Kidney epithelial cell (primary cell): ENCODE data around the gene MCAT. TPM values are rescaled to one million over a fixed set of nuclear protein-coding genes. Genes with fewer than 3 reads are reported as not detected.
A peak's percentile ranks its signal among the peaks of the same experiment; 100 is the strongest.
"Not testable (repeated sequence)": the region's sequence is repeated elsewhere in the genome, so short reads cannot be mapped to it uniquely, and the experiment has no call there.

Experiments used
- DNase-seq: peaks from one replicate; pipeline ENCODE4 v3.0.0-alpha.2; 2010; ENCODE audit warnings: low read depth
- H3K27me3 ChIP-seq: 2 replicates; pipeline ENCODE4 v1.6.0; 2011; ENCODE audit warnings: low read length; ENCODE audit not compliant: control insufficient read depth, insufficient read depth
- H3K36me3 ChIP-seq: 2 replicates; pipeline ENCODE4 v1.5.1; 2011; ENCODE audit warnings: low read length; ENCODE audit not compliant: control insufficient read depth, insufficient read depth
- H3K4me3 ChIP-seq: 2 replicates; pipeline ENCODE4 v1.5.1; 2011; ENCODE audit warnings: low read depth, mild to moderate bottlenecking, control low read depth, low read length
- total RNA-seq: library from RNA; depleted of rRNA; stranded (reverse); fragments of >200 nt; gene quantifications from 2 replicates; pipeline ENCODE4 v1.2.3, GENCODE V29; 2015
- TF ChIP-seq, protein P1 (sequence below): IDR thresholded peaks from 2 replicates; pipeline ENCODE4 v1.5.1; 2011; ENCODE audit warnings: mild to moderate bottlenecking, moderate library complexity, low read length, control low read depth, inconsistent platforms; ENCODE audit not compliant: insufficient read depth, poor library complexity, severe bottlenecking

Gene MCAT
- total RNA-seq, 1 donor from 2014 or later: 32.8 TPM

DNA sequence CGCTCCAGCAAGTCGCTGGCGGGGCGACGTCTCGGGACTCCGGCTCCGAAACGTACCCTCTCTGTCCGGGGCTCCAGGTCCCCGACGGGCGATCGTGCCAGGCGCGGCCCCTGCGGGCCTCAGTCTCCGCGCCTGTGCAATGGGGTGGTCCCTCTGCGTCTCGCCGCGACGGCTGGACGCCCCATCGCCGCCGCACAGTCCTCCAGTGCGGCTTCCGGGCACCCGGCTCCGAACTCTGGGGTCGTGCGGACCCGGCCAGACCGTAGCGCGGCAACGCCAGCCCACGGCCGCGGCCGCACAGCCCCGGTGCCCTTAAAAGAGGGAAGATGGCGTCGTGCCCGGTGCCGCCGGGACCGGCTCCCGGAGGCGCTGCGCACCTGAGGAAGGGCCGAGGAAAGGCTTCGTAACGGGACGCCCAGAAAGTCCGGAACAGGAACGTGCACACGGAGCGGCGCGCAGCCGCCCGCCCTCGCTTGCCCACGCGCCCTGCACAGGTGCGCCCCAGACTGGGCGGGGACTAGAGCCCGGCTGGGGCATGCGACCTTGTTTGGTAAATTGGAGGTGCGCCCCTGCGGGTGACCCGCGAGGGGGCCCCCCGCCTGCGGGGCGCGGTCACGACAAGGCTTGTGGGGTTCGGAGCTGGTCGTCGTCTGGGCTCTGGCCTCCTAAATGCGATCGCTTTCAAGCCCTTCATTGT lies 32.1 kb downstream of the MCAT start:
- DNase-seq: no peak
- TF ChIP-seq, protein P1, sequence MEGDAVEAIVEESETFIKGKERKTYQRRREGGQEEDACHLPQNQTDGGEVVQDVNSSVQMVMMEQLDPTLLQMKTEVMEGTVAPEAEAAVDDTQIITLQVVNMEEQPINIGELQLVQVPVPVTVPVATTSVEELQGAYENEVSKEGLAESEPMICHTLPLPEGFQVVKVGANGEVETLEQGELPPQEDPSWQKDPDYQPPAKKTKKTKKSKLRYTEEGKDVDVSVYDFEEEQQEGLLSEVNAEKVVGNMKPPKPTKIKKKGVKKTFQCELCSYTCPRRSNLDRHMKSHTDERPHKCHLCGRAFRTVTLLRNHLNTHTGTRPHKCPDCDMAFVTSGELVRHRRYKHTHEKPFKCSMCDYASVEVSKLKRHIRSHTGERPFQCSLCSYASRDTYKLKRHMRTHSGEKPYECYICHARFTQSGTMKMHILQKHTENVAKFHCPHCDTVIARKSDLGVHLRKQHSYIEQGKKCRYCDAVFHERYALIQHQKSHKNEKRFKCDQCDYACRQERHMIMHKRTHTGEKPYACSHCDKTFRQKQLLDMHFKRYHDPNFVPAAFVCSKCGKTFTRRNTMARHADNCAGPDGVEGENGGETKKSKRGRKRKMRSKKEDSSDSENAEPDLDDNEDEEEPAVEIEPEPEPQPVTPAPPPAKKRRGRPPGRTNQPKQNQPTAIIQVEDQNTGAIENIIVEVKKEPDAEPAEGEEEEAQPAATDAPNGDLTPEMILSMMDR: no peak
- Histone ChIP-seq H3K36me3 (no peaks in the 10 kb centered on the region), H3K27me3 (peaks cover 23% of the 10 kb centered on the region), H3K4me3 (peak overlapping the region; percentile 45)

DNA sequence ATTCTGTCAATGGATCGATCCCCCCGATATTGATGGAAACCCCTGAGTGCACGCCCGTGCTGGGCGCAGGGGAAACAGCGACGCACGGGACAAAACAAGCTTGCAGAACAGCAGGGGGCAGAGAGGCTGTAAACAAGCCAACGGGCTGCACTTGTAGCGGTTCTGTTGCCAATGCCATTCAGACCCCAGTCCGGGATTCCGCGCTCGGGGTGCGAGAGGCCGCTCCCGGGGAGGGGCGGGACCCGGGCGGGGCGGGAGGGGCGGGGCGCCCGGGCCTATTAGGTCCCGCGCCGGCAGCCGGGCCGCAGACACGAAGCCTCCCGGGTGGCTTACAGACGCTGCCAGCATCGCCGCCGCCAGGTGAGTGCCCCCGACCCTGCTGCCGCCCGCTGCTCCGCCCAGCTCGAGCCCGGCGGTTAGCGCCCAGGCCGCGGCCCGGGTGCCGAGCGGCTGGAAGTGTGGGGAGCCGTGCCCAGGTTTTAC lies 32.7 kb downstream of the MCAT start, which contains the start of gene BIK:
Gene BIK, plus strand, starts transcription at position 307 of the 483 bp plus-strand sequence. CDS start 13,273 bp downstream, outside the sequence.
- DNase-seq: no peak
- peak within 1 kb of the TSS; percentile 45 for H3K4me3 ChIP-seq
- H3K27me3 ChIP-seq: peaks cover 23% of the 10 kb centered on the region
- TF ChIP-seq, protein P1: peak; percentile 25
- no peaks in the 10 kb centered on the region for H3K36me3 ChIP-seq

DNA sequence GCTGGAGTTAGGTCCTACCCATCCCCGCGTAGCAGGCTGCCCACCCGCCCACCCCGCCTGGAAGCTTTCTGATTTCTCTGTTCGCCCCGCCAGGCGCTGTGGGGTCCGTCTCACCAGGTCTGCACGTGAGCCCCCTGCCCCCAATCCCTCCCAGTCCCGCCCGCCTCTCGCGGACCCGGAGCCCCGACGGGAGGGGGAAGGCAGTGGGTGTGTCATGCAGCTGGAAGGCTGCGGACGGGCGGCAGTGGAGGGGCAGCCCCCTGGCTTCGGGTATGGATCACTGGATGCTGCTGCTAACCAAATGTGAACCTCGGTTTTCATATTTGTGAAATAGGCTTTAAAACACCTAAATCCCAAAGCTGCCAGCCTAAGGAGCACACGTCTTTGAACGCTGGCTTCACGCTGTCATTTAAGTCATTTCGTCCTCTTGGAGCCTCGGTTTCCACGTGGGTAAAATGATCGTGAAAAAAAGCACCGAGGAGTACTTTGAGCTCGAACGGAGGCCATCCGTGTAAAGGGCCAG lies 33.2 kb downstream of the MCAT start:
- Histone ChIP-seq H3K36me3 (no peaks in the 10 kb centered on the region), H3K27me3 (peaks cover 23% of the 10 kb centered on the region), H3K4me3 (peak overlapping the region; percentile 45)
- DNase-seq: no peak
- TF ChIP-seq, protein P1: no peak

DNA sequence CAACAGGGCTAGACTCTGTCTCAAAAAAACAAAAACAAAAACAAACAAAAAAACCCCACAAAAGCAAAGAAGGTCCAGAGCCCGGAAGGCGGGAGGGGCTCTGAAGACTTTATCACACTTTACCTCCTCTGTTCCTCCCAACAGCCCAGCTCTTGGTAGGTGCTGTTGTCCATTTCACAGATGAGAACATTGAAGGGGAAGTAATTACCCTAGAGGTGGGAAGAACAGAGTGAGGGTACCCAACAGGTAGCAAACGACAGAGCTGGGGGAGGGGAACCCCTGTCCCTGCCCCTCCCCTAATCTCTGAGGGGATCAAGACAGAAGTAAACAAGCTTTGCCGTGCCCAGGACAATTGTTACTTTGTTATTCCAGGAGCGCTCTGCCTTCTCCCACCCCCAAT lies 33.7 kb downstream of the MCAT start:
- Histone ChIP-seq H3K27me3 (peaks cover 23% of the 10 kb centered on the region), H3K4me3 (no peak overlapping the region), H3K36me3 (no peaks in the 10 kb centered on the region)
- DNase-seq: no peak
- TF ChIP-seq, protein P1: no peak

DNA sequence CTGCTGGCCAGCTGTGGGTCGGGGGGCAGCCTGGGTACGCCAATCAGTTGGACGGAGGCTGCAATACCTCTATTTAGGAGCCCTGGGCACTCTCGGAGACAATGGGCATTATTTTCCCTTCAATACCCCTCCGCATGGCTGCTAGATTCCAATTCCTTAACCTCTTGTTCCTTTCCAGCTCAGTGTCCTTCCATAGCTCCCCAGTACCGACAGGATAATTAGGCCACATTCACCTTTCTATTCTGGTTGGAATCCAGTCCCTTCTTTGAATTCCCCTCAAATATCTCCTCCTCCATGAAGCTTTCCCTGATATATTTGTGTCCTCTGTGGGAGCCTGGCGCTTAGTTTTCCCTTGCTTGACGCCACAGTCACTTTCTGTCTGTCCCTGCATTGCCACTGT lies 36.9 kb downstream of the MCAT start:
- Histone ChIP-seq H3K27me3 (peaks cover 16% of the 10 kb centered on the region), H3K36me3 (no peaks in the 10 kb centered on the region), H3K4me3 (no peak overlapping the region)
- TF ChIP-seq, protein P1: no peak
- no peak for DNase-seq

DNA sequence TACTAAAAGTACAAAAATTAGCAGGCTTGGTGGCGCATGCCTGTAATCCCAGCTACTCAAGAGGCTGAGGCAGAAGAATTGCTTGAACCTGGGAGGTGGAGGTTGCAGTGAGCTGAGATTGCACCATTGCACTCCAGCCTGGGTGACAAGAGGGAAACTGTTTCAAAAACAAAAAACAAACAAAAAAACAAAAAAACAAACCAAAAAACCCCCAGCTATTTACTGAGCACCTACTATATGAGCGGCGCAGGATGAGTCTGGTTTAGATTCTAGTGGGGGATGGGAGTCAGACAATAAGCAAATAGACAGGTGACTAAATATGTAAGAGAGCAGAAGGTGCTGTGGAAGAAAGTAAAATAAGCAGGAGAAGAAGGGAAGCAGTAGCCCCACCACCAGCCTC lies 38.2 kb downstream of the MCAT start:
- H3K4me3 ChIP-seq, H3K27me3 ChIP-seq, DNase-seq, H3K36me3 ChIP-seq: not testable (repeated sequence)

DNA sequence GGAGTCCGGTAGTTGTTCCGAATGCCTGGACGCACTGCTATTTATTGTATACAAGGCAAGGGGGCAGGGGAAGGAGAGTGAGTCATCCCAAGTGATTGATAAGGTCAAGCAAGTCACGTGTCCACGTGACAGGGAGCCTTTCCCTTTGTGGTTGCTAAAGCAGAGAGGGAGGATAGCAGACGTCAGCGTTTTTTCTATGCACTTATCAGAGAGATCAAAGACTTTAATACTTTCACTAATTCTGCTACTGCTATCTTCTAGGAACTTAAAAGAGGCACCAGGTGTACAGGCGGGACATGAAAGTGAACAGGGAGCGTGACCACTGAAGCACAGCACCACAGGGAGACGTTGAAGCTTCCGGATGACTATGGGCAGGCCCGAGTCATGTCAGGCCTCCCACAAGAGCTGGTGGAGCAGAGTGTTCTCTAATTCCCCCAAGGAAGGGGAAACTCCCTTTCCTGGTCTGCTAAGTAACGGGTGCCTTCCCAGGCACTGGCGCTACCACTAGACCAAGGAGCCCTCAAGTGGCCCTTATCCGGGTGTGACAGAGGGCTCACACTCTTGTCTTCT lies 39.1 kb downstream of the MCAT start:
- H3K36me3 ChIP-seq, H3K4me3 ChIP-seq, H3K27me3 ChIP-seq: not testable (repeated sequence)
- peak; percentile 50 for DNase-seq
